Gastrocnemius medialis (tissue), 4 donors: ENCODE results near the gene CDNF.

ENCODE experiments used
- POLR2A ChIP-seq, 2 donors: fragments of 450-650 bp; IDR thresholded peaks; one replicate each; pipeline ENCODE4 v1.6.1; 2017; ENCODE audit warnings: antibody characterized with exemption in 2 of 2, mild to moderate bottlenecking in 2 of 2, moderate library complexity in 2 of 2
- TF ChIP-seq, protein P1 (sequence below), 5 experiments: fragments of 450-650 bp in 3 of 5; fragments of 200-600 bp in 2 of 5; sonication (generic) in 2 of 5; IDR thresholded peaks in 4 of 5; conservative IDR thresholded peaks in 1 of 5; 1 replicate in 4 of 5; 2 replicates in 1 of 5; pipeline ENCODE4 v1.5.1; 2016 to 2019; ENCODE audit warnings: antibody characterized with exemption in 5 of 5, mild to moderate bottlenecking in 3 of 5, moderate library complexity in 3 of 5

DNA sequence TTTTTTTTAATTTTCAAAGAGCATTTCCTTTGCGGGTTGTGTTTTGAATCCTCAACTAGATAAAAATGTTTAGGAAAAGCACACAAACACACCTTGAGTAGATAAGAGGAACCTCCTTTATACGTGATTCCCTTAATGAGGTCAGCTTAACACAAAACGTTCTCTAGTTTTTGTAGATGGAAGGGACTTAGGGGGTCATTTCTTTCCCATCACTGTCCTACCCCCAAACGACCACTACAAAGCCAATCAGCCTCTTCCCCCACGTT lies 42.0 kb upstream of the CDNF start:
- TF ChIP-seq, protein P1, sequence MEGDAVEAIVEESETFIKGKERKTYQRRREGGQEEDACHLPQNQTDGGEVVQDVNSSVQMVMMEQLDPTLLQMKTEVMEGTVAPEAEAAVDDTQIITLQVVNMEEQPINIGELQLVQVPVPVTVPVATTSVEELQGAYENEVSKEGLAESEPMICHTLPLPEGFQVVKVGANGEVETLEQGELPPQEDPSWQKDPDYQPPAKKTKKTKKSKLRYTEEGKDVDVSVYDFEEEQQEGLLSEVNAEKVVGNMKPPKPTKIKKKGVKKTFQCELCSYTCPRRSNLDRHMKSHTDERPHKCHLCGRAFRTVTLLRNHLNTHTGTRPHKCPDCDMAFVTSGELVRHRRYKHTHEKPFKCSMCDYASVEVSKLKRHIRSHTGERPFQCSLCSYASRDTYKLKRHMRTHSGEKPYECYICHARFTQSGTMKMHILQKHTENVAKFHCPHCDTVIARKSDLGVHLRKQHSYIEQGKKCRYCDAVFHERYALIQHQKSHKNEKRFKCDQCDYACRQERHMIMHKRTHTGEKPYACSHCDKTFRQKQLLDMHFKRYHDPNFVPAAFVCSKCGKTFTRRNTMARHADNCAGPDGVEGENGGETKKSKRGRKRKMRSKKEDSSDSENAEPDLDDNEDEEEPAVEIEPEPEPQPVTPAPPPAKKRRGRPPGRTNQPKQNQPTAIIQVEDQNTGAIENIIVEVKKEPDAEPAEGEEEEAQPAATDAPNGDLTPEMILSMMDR (IDR thresholded peaks at IDR 0.05 in 4 of 5, conservative IDR thresholded peaks at IDR 0.05 in 1 of 5) = no peak
- TF ChIP-seq POLR2A (IDR thresholded peaks at IDR 0.05) = no peak
